Body of pancreas (tissue), 4 donors: ENCODE data around the gene CTAGE1. TPM values are rescaled to one million over a fixed set of nuclear protein-coding genes. Genes with fewer than 3 reads are reported as not detected.
A peak's percentile ranks its signal among the peaks of the same experiment; 100 is the strongest.

Experiments used
- ATAC-seq: fragments of 150-250 bp; one replicate; pipeline ENCODE4 v1.9.1; 2016
- DNase-seq, 4 donors: peaks; one replicate each; pipeline ENCODE4 v3.0.0-alpha.2; 2019
- H3K27ac ChIP-seq, 4 donors: fragments of 200-600 bp; sonication (generic); 1 replicate in 3 of 4; 2 replicates in 1 of 4; pipeline versions ENCODE4 v1.5.1 to v1.6.1; 2016 to 2019; ENCODE audit warnings: mild to moderate bottlenecking in 1 of 4, mixed read lengths in 1 of 4, moderate library complexity in 1 of 4
- H3K27me3 ChIP-seq, 2 donors: fragments of 200-600 bp; sonication (generic); one replicate each; pipeline ENCODE4 v1.6.0; 2016; ENCODE audit warnings: mild to moderate bottlenecking in 1 of 2
- H3K36me3 ChIP-seq, 2 donors: fragments of 200-600 bp; sonication (generic); replicated peaks in 1 of 2; 2 replicates each; pipeline ENCODE4 v1.5.1; 2016; ENCODE audit warnings: low read depth in 2 of 2; ENCODE audit not compliant: insufficient read depth in 1 of 2
- H3K4me1 ChIP-seq: fragments of 200-600 bp; sonication (generic); one replicate; pipeline ENCODE4 v1.6.0; 2016
- H3K4me3 ChIP-seq, 2 donors: fragments of 200-600 bp; sonication (generic); 1 replicate in 1 of 2; 2 replicates in 1 of 2; pipeline ENCODE4 v1.5.1; 2016 to 2019
- H3K9me3 ChIP-seq, 3 donors: fragments of 200-600 bp; sonication (generic); 1 replicate in 2 of 3; 2 replicates in 1 of 3; pipeline ENCODE4 v1.5.1; 2016
- CTCF ChIP-seq, 7 experiments: fragments of 450-650 bp in 4 of 7; fragments of 200-600 bp in 3 of 7; sonication (generic) in 3 of 7; IDR thresholded peaks; one replicate each; pipeline ENCODE4 v1.5.1; 2016 to 2019; ENCODE audit warnings: antibody characterized with exemption in 7 of 7
- POLR2A ChIP-seq, 3 donors: fragments of 450-650 bp; IDR thresholded peaks; one replicate each; pipeline ENCODE4 v1.6.1; 2016; ENCODE audit warnings: antibody characterized with exemption in 3 of 3, mild to moderate bottlenecking in 2 of 3
- WGBS, 2 donors: methylation state at CpG; one replicate each; pipeline ENCODE4 v1.1.5; 2017; 5-methylcytosine and 5-hydroxymethylcytosine counted together
- intact Hi-C: fragments of 100-400 bp; cut with DNase I; formaldehyde crosslinking; loops from one replicate; pipeline ENCODE4 v1.15.1; 2023
- total RNA-seq, 2 donors: library from RNA; depleted of rRNA; stranded (reverse); fragments of >200 nt; gene quantifications; one replicate each; pipeline ENCODE4 v1.1.0, GENCODE V29; 2016

The CTAGE1 gene
- total RNA-seq, 2 donors from 2014 or later, result not detected

GRCh38 chr18:22423878-22424564 lies 6.3 kb upstream of the CTAGE1 start:
- Histone ChIP-seq H3K36me3 (no peaks in the 10 kb centered on the region), H3K4me1 (peaks cover 34% of the 10 kb centered on the region), H3K27ac (peak overlapping the region in 2 of 4 donors; percentile 75 to 79), H3K4me3 (no peak overlapping the region), H3K27me3 (no peaks in the 10 kb centered on the region), H3K9me3 (no peaks in the 10 kb centered on the region)
- 86 to 95% methylated on average over 9 of the region's 9 CpGs for WGBS, 2 donors
- ATAC-seq (no peak), DNase-seq (no peak)
- intact Hi-C loops, result no loop called here
- TF ChIP-seq CTCF (IDR thresholded peaks at IDR 0.05) (no peak), POLR2A (IDR thresholded peaks at IDR 0.05) (no peak)

- 35 to 37% methylated on average over 9 of the region's 9 CpGs for WGBS, 2 donors
Measured at GRCh38 chr18:22422909-22423548, 5.3 kb upstream of the CTAGE1 start.

GRCh38 chr18:22420652-22421051 lies 2.9 kb upstream of the CTAGE1 start:
- Histone ChIP-seq H3K4me3 (no peak overlapping the region), H3K27ac (no peak overlapping the region), H3K36me3 (no peaks in the 10 kb centered on the region), H3K27me3 (no peaks in the 10 kb centered on the region), H3K4me1 (peaks cover 19% of the 10 kb centered on the region), H3K9me3 (no peaks in the 10 kb centered on the region)
- DNase-seq, result no peak
- intact Hi-C loops, result no loop called here
- 47 to 51% methylated on average over 2 of the region's 2 CpGs for WGBS, 2 donors
- ATAC-seq, result no peak
- no peak for TF ChIP-seq POLR2A (IDR thresholded peaks at IDR 0.05)
- no peak for TF ChIP-seq CTCF (IDR thresholded peaks at IDR 0.05)

More at GRCh38 chr18:22422909-22423548, 5.3 kb upstream of the CTAGE1 start:
- Histone ChIP-seq H3K9me3 (no peaks in the 10 kb centered on the region), H3K27ac (peak overlapping the region; percentile 42 to 79 (median 66)), H3K27me3 (no peaks in the 10 kb centered on the region), H3K4me1 (peaks cover 24% of the 10 kb centered on the region), H3K4me3 (no peak overlapping the region), H3K36me3 (no peaks in the 10 kb centered on the region)
- peak; percentile 97 for ATAC-seq
- intact Hi-C loops, result no loop called here
- TF ChIP-seq POLR2A (IDR thresholded peaks at IDR 0.05), result no peak
- TF ChIP-seq CTCF (IDR thresholded peaks at IDR 0.05), result no peak
- DNase-seq, result peak; percentile 86 to 95 (median 94)

- no peaks in the 10 kb centered on the region for H3K36me3 ChIP-seq
- peak; percentile 35 for ATAC-seq
- H3K4me1 ChIP-seq, result no peaks in the 10 kb centered on the region
- no peak overlapping the region for H3K4me3 ChIP-seq
- no peaks in the 10 kb centered on the region for H3K27me3 ChIP-seq
- WGBS, 2 donors, result 59 to 63% methylated on average over 4 of the region's 4 CpGs
- no peaks in the 10 kb centered on the region for H3K9me3 ChIP-seq
- H3K27ac ChIP-seq, result no peak overlapping the region
- DNase-seq, result no peak
- intact Hi-C loops, result no loop called here
- no peak for TF ChIP-seq POLR2A (IDR thresholded peaks at IDR 0.05)
- TF ChIP-seq CTCF (IDR thresholded peaks at IDR 0.05), result no peak
Measured at GRCh38 chr18:22412176-22412911, 5.4 kb downstream of the CTAGE1 start.
